Posterior vena cava (tissue), 2 donors: ENCODE results near the gene MGLL. TPM values are rescaled to one million over a fixed set of nuclear protein-coding genes. Genes with fewer than 3 reads are reported as not detected.
A peak's percentile ranks its signal among the peaks of the same experiment; 100 is the strongest.

Experiments used
- DNase-seq: peaks from one replicate; pipeline ENCODE4 v3.0.0-alpha.2; 2020; ENCODE audit warnings: low spot score
- intact Hi-C, 2 donors: fragments of 100-400 bp; cut with DNase I; formaldehyde crosslinking; loops; one replicate each; pipeline versions ENCODE4 v1.14.1 to v1.14.2; 2022 to 2023
- total RNA-seq, 2 donors: library from RNA; stranded (reverse); fragmentation: NEBNext Ultra II Directional; extraction: Animal tissue kit (Norgen Biotek cat#: 25700); gene quantifications; one replicate each; pipeline ENCODE4 v1.2.1, GENCODE V29; 2021
- donor health status: DM: yes; HTN: yes; CAD: no.
- donor health status: DM: yes; HTN: yes; CAD: no.

Gene MGLL
- total RNA-seq, 2 donors from 2014 or later = 107 to 216 TPM

DNA sequence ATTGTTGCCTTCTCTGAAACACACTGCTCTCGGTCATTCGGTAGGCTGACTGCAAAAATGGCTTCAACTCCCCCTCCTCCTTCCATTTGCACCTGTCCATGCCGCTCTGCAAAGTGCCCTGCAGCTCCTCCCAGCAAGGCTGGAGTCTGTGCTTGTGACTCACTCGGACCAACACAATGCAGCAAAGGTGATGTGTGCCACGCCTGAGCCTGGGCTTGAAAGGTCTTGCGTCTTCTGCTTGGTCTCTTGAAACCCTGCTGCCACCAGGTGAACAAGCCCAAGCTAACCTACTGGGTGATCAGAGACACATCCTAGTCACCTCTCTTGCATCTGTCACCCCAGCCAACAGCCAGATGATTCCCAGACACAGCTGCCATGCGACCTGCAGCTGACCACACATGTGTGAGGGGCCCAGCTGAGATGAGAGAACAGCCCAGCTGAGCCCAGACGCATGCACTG lies 71.1 kb downstream of the MGLL start:
- intact Hi-C loops = loop anchor here in 1 of 2 donors (5.0 kb wide), 1 partner anchor 71 kb away; the partner anchor contains the start of gene MGLL
- peak; percentile 58 for DNase-seq

DNA sequence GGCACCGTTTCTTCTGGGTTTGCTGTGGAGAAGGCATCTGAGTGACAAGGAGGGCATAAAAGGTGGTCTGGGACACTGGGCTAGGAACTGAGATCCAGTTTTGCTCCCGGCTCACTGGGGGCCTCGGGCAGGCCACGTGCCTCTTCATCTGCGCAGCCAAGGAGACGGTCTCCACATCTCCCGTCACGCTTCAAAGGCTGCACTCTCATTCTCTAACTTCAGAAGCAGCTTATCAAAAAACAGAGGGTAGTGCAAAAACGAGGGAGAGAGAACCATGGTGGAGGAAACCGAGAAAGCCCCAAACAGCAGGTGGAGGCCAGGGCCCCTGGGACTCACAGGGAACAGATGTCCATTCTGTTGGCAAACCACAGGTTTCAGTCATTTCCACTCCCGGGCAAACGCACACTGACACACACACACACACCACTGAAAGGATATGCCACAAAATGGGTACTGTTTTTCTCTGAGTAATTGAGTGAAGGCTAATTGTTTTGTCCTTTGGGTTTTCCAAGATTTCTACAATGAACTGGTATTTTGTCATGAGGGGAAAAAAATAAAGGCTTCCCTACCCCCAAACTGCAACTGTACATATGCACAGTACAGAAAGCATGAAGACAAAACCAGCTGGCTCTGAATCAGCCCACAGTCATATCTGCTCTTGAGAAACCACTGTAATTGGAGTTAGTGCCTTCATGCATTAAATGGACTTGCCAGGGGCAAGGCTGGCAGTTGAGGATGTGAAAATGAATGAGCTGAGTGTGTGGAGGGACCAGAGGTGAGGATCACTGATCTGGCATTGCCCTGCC lies 71.9 kb downstream of the MGLL start:
- intact Hi-C loops = loop anchor here in 1 of 2 donors (5.0 kb wide), 1 partner anchor 72 kb away; the partner anchor contains the start of gene MGLL
- DNase-seq = peak; percentile 46

DNA sequence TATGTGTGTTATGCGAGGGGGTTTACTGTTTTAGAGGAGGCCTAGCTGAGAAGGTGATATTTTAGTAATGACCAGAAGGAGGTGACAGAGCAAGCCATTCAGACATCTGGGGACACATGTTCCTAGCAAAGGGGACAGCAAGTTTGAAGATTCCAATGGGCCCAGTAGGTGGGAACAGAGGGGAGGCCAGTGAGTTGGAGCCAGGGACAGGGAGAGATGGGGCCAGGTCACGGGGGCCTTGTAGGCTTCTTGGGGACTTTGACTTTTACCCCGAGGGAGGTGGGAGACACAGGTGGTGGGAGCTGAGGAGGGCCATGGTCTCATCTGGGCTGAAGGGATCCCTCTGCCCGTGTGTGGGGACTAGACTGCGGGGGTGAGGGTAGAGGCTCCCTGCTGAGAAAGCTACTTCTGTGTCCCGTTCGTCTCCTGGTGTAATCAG lies 72.5 kb downstream of the MGLL start:
- intact Hi-C loops = loop anchor here in 1 of 2 donors (5.0 kb wide), 2 partner anchors 37 to 72 kb away; partner anchors contain the start of gene MGLL
- peak; percentile 43 for DNase-seq

DNA sequence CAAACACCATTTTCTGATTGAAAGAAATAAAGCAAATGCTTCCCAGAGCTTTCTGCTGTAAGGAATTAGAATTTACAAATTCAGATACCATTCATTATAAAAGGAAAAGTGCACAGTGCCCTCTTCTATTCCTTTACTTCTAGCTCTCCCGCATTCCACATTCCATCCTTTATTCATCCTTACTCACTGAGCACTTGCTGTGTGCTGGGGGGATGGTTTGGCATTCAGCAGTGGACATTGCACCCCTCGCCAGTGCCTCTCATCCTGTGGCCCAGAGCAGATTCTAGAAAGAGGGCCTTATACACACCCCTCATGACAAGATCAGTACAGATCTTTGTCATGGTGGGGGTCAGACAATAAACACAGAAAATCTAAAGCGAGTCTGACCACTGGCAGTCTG lies 73.0 kb downstream of the MGLL start:
- DNase-seq = peak; percentile 29
- intact Hi-C loops = loop anchor here in 1 of 2 donors (5.0 kb wide), 1 partner anchor 38 kb away; no protein-coding TSS in a partner anchor

DNA sequence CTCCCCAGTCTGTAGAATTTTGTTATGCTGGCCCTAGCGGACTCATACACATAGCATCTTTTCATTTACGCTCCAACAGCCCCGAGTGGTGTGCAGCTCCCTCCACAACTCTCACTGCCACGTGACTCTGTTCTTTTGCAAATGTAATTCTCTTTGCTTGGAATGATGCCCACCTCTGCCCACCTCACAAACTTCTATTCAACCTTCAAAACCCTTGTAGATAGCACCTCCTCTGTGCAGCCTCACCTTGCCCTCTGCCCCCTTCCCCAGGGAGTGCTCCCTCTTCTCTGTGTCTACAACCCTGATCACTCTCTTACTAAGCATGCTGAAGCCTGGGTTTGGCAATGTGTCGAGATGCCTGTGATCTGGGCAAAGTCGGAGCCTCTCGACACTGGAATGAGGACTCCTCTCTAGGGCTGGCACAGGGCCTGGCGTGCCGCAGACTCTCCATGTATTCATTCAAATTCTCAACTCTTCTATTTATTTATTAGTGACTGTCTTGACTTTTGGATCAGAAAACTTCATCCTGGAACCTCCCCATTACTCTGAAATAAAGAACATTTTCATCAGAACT lies 73.5 kb downstream of the MGLL start:
- DNase-seq = peak; percentile 85

DNA sequence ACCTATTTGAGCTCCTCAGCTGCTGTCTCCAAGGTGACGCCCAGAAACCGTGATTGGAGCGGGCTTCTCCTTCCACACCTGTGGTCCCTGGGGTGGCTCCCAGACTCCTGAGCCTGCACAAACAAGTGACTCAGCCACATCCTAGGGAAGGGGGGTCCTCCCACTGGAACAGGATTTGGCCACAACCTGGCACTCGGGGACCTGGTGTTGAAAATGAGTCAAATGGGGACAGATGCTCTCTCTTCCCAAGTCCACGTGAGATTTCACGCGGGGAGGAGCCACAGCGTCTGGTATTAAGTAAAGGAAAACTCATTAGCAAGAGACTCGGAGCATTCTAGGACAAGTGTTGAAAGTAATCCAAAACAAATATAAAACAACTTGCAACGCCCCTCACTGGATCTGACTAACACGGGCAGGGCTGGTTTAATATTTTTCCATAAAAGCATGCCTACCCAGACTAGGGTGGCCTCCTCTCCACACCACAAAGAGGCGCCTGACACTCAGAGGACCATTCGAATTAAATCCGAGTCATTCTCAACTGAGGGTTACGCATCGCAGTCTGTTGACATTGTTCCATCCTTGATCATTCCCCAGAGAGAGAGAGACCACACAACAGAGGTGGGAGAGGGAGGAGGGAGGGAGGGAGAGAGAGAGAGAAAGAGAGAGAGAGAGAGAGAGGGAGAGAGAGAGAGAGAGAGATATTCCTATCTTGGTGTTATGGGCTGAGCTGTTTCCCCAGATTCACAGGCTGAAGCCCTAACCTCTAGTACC lies 74.4 kb downstream of the MGLL start:
- peak; percentile 93 for DNase-seq
- intact Hi-C loops = loop anchor here in 1 of 2 donors (5.0 kb wide), 1 partner anchor 39 kb away; no protein-coding TSS in a partner anchor

More for the DNA sequence above, 73.5 kb downstream of the MGLL start:
- intact Hi-C loops = loop anchor here in 1 of 2 donors (5.0 kb wide), 1 partner anchor 38 kb away; no protein-coding TSS in a partner anchor

DNA sequence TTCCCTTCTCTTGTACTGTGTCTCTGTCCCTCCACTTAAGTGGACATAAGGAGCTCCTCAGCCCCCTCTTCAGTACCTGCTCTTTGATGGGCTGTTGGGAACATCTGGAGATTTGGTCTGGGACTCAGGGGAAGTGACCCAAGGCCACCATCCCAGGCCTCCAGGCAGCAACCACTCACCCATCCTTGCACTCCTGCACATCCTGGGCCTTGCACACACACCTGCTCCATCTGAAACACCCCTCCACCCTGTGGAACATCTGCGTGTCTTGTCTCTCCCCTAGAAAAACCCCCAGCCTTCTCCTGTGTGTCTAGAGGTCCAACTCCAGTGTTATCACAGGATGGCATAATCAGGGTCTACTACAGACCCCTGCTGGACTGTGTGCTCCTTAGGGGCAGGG lies 75.2 kb downstream of the MGLL start:
- DNase-seq = peak; percentile 34
- intact Hi-C loops = loop anchor here in 1 of 2 donors (5.0 kb wide), 1 partner anchor 40 kb away; no protein-coding TSS in a partner anchor

DNA sequence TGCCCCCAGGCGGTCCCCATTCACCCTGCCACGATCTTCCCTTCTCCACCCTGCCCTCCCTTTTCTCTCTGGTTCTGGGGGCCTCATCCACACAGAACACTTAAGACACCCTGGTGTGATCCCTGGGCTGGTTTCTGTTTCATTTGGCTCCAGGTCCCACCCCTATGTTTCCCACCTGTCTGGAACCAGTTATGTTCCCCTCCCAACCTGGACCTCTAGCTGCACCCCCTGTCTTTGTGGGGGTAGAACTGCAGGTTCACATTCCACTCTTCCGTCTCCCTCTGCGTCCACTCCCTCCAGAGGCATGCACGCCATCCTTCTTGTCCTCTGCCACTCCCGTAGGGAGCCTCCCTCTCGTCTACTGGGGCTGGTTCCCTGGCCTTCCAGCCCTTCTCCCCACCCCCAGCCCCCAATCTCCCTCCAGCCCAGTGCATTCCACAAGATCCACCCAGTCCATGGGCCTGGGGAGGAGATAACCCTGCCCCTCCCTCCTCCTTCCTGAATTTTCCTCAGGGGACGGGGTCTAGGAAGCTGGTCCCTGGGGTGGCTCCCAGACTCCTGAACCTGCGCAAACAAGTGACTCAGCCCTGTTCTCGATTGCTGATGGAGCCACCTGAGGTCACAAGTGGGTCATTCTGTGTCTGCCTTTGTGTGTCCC lies 75.8 kb downstream of the MGLL start:
- DNase-seq = peak; percentile 46
- intact Hi-C loops = loop anchor here in 1 of 2 donors (5.0 kb wide), 1 partner anchor 41 kb away; no protein-coding TSS in a partner anchor

DNA sequence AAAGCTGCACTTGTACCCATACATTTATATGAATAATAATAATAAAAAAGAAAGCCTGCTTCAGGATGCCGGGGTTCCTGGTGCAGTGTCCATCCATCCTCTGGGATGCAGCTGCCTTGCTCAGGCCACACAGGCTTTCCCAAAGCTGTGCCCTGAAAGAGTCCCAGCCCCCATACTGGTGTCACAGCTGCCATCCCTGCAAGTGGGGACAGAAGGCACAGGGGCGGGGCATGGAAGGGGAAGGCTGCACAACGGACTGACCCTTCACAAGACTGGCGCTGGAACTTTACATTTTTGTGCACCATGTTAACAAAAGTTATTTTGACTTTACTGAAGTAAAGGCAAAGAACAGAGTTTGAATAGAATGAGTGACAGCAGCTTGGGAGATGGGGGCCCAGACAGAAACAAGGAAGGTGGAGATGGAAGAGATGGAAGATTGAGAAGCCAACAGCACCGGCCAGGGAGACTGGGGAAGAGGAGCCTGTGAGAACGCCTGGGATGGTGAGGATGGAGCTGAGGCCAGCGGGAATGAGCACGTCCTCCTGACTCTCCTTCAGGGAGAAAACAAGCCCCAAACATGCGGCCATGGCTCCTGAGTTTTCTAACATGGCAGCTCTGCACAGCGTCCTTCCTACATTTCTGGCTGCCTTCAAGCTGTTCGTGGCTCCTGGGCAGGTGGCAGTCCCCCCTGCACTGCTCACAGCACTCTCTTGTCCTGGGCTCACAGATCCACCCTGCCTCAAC lies 76.5 kb downstream of the MGLL start:
- DNase-seq = no peak
- intact Hi-C loops = loop anchor here in 1 of 2 donors (5.0 kb wide), 1 partner anchor 41 kb away; no protein-coding TSS in a partner anchor

DNA sequence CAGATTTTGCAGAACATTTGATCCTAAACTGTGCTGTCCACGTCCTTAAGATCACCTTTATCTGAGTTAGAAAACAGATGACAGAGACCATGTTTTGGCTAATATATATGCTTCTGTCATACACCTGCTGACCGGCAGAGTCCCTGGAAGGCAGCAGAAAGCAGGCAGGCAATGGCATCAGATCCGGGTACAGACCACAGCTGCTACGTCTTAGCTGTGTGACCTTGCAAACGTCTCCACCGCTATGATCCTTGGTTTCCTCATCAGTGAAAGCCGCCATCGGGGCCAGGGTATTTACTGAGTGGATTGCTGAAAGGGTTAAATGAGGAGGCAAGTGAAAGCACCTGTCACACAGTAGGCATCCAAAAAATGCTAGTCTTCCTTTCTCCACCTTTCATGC lies 77.4 kb downstream of the MGLL start:
- no peak for DNase-seq
- intact Hi-C loops = loop anchor here in 1 of 2 donors (5.0 kb wide), 1 partner anchor 42 kb away; no protein-coding TSS in a partner anchor

DNA sequence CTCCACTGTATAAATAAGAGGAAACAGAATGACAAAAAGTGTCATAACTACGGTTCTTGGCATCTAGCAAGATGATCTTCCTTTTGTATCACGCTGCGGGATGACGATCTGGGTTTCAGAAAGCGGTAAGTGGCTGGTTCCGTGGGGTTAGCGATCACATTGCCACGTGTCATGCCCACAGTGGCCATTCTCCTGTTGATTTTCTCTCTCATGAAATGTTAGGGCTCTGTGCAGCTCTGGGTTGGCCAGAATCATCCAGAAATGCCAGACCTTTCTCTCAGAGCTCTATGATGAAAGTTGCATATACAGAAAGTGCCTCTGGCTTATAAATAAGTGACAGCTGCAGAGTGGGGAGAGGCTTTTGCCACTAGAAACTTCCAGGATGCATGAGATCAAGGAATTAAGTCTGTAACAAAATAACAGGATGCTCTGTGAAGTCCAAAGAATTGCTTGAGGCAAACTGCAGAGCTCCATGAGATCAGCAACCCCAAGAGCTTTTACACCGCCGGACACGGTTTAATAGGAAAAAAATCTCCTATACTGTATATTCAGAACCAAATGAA lies 78.0 kb downstream of the MGLL start:
- intact Hi-C loops = no loop called here
- DNase-seq = no peak

DNA sequence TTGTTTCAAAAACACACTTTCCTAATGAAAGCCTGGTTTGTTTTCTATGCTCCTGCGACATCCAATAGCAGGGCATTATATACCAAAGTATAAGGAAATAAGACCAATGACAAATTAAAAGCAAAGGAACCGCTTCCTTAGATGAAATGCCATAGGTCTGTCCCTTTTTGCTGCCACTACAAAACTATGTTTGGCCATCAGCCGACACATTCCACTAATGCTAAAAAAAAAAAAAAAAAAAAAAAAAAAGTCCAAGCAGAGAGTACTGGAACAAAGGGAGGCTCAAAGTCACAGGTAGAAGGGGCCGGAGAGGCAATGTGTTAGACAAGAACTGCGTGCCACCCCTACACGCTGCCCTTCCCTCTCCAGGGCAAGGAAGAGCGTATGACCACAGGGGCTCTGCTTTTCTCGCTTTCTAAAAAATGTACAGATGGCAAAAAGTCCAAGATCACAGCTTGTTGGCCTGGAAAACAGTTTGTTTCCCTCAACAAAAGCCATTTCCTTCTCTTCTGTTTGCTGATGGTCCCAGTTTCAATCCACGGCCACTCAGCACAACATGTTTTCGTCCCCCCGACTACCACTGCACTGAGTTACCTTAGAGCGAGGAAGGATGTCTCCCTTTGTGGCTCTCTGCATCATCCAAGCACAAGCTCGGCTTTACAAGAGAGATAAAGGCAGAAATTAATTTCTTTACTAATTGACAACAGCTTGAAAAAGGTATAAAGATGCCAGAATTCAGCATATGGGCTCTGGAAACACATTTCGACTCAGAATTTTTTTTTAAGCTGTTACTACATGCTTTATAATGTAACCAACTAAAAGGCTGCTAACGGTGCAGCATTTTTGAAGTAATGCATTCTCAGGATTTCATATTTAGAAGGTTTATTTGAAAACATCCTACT lies 78.7 kb downstream of the MGLL start:
- intact Hi-C loops = no loop called here
- DNase-seq = no peak

DNA sequence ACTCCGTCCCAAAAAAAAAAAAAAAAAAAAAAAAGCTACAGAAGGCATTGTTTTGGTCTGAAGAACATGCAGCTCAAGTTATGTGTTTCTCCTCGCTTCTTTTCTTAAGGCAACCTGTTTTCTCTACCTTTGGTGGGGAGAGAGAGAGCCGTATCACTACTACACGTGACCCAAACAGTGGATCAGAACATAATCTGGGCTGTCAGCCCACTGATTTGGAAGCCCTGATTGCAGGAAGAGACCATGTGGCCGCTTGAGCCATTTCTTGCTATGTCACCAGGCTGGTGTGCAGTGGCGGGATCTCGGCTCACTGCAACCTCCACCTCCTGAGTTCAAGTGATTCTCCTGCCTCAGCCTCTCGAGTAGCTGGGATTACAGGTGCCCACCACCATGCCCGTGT lies 79.7 kb downstream of the MGLL start:
- no peak for DNase-seq
- intact Hi-C loops = no loop called here

DNA sequence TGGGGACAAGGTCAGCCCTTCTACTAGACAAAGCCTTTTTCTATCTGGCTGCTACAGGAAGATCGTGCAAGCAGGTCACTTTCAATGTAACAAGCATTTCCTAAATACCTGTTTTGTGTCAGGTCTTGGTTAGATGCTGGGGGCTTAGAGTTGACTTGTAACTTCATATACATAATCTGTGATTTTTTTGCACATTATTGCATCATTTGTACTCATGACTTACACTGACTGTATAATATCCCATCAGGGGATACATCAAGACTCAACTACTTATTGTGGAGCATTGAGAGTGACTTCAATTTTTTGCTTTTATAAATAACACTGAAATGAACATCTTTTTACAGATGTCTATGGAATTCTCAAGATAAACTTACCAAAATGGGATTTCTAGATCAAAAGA lies 80.6 kb downstream of the MGLL start:
- no peak for DNase-seq
- intact Hi-C loops = no loop called here

DNA sequence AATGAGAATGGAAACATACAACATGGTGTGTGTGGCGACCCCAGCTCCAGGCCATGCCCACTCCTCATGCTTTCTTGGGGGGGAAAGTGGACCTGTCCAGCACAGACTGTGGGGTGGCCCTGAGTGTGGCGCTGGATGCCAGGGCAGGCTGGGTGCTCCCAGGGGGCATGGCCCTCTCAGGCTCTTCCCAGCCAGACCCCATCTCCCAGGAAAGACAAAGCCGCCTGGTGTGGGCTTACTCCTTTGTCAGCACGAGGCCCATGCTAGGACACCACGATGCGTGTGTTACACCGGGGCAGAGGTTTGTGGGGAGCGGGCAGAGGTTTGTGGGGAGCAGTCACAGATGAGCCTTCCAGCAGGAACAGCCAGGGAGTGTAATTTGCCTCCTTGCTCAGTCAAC lies 81.1 kb downstream of the MGLL start:
- intact Hi-C loops = no loop called here
- DNase-seq = no peak

DNA sequence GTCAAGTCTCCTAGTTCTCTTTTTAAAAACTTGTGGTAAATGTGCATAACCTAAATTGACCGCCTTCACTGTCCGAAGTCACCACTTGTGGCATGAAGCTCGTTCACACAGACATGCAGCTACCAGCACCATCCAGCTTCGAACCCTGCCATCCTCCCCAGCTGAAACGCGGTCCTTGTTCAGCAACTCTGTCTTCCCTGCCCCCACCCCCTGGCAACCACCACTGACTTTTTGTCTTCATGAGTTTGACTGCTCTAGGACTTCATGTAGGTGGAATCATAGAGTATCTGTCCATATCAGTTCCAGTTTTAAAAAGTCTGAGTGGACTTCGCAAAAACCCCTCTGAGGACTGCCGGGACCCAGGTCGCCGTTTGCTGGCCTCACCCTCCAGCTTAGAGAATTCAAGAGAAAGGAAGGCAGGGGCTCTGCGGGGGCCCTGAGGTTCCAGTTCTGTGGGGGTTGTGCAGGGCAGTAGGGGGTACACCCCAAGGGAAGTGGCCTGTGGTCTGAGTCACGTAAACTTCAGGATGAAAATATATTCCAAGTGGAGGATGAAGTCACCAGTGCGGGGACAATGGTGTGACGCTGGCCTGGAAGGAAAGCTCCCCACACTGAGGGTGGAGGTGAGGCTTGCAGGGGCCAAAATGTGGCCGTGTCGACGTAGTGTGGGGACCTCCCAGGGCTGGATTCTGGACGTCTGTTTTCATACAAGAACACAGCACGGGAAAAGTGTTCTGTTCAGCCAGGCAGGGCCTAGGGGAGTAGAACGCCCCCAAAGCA lies 82.0 kb downstream of the MGLL start:
- intact Hi-C loops = no loop called here
- DNase-seq = no peak
